HG03095 (cell line): ENCODE data around the gene CTRB1.
A peak's percentile ranks its signal among the peaks of the same experiment; 100 is the strongest.
"Not testable (repeated sequence)": the region's sequence is repeated elsewhere in the genome, so short reads cannot be mapped to it uniquely, and the experiment has no call there.

Source experiments
- ATAC-seq: cut with Tn5 transposase; IDR thresholded peaks from one replicate; pipeline ENCODE4 v1.9.1; 2021; ENCODE audit warnings: moderate library complexity; ENCODE audit not compliant: unreplicated experiment

The CTRB1 gene

DNA sequence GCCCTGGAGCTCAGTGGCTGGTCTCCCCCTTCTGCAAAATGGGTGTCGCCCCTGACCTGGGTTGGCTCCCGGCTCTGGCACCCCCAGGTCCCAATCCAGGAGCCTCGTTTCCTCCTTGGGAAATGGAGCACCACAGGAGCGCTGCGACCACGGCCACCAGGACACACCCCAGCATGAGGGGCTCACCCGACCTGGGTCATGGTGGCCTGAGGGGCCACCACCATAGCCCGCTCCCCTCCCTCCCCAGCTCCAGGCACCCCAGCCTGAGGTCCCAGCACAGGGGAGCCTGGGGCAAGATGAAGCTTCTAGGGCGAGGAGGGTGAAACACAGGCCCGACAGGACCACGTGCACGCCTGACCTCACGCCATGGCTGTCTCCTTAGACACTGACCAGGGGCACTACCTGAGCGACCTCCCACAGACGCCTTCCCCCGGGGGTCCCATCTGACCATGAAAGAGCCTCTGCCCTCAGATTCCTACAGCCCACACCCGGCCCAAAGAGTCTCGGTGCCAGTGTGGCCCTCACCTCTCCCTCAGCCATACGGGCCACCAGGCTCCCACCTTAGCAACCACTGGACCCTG lies 20.8 kb downstream of the CTRB1 start:
- ATAC-seq = no peak

DNA sequence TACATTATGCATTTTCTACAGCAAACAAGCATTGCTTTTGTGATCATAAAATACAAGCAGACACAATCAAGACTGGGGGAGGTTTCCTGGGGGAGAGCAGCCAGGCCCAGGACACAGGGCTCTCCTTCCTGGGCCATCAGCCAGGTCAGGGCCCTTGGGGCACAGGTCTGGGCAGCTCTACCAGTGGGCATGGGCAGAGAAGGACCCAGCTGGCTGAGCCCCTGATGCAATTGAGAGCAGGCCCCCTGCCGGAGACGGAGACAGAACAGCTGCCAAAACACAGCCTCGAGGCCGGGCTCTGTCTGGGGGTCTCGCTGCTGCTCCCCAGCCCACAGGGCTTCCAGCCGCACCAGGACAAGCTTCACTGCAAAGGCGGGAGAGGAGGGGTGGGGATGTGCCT lies 21.8 kb downstream of the CTRB1 start:
- ATAC-seq = not testable (repeated sequence)

DNA sequence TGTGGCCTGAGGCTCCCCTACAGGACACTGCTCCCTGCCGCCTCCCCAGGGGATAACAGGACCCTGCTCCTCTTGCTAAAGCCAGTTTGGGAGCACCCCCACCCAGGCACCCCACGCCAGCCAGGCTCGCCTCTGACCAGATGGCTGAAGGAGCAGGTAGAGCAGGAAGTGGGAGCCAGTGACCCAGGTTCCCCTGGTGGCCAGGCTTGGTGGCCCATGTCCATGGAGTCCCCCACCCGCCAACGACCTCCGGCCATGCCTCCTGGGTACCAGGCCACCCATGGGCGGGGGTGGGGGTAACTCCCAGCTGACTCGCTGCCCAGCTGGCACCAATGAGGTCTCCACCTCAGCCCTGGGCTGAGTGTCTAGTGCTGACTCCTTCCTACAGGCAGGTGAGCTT lies 22.6 kb downstream of the CTRB1 start:
- no peak for ATAC-seq

DNA sequence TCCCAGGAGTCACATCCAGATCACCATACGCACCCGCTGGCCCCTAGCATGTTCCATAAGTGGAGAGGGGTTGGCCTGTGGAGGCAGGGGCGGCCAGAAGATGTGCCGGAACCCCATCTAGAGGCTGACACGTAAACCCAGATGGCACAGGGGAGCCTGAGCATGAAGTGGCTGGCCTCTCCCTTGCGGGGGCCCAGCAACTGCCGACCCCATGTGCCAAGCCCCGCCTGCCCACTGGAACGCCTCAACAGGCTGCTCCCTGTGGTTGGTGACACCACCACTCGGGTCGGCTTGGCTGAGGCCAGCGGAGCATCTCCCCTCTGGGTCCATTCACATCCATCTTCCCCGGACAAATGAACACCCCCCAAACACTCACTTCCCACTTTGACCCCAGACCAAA lies 23.2 kb downstream of the CTRB1 start:
- no peak for ATAC-seq

DNA sequence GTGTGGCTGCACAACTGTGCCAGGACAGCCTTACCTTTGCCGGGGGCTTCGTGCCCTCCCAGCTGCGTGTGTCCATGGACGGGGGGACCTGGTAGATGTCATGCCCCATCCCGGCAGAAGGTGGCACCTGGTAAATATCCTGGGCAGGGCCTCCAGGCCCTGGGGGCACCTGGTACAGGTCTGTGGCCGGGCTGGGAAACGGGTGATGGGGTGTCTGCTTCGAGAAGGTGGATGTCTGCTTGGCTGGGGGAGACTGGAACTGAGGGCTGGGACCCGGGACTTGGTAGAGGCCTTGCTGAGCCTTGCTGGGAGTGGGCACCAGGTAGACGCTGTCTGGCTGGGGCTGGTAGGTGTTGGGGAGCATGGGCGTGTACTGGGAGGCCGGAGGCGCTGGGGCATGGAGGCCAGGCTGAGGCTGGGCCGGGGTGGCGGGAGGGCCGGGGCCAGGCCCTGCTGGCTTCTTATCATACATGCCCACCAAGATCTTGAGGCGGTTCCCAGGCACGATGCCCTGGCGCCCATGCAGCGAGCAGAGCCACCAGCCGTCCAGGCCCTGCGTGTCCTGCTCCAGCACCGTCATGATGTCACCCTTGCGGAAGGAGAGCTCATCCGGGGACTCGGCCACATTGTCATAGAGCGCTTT lies 23.8 kb downstream of the CTRB1 start:
- ATAC-seq = not testable (repeated sequence)

DNA sequence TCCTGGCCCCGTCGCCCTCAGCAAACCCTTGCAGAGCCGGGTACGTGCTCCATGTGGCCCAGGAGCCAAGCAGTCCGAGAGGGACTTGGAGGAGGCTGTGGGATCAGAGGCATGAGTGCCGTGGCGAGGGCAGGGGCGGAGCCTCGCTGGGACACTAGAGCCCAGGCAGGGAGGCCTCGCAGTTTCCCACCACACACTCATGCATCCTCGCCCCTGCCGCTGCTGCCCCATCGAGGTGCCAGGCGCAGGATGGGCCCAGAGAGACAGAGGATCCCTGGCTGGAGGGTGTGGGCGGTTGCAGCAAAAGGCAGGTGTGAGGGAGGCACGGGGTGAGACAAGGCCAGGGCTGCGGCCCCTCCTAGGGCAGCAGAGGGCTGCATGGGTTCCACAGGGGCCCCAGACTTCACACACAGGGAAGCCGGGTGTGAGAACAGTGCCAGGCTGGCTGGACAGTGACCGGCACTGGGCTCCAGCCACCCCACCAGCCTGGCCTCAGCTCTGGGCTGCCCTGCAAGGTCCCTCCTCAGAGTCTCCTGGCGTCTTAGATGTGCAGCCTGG lies 25.0 kb downstream of the CTRB1 start:
- no peak for ATAC-seq

DNA sequence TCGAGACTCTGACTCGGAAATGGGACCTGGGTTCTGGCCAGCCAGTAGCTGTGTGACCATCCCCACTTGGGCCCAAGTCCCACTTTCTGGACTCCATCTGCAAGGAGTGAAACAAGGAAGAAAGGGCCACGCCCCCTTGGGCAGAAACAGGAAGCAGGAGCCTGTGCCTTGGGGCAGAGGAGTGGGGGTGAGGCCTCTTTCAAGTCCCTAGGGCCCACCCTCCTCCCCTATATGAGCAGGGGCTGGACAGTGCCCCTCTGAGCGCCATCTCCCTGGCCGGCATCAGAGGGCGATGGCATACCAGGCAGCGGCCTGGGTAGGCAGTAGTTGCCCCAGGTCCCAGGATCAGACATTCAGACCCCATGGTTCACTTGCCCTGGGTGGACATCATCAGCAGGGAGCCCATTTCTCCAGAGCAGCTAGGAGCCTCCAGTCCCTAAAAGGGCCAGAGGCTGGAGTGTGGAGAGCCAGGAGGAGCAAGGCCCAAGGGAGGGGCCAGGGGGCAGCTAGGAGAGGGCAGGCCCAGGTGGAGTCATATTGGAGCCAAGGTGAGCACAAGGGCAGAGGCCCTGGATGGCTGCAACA lies 25.5 kb downstream of the CTRB1 start:
- no peak for ATAC-seq

DNA sequence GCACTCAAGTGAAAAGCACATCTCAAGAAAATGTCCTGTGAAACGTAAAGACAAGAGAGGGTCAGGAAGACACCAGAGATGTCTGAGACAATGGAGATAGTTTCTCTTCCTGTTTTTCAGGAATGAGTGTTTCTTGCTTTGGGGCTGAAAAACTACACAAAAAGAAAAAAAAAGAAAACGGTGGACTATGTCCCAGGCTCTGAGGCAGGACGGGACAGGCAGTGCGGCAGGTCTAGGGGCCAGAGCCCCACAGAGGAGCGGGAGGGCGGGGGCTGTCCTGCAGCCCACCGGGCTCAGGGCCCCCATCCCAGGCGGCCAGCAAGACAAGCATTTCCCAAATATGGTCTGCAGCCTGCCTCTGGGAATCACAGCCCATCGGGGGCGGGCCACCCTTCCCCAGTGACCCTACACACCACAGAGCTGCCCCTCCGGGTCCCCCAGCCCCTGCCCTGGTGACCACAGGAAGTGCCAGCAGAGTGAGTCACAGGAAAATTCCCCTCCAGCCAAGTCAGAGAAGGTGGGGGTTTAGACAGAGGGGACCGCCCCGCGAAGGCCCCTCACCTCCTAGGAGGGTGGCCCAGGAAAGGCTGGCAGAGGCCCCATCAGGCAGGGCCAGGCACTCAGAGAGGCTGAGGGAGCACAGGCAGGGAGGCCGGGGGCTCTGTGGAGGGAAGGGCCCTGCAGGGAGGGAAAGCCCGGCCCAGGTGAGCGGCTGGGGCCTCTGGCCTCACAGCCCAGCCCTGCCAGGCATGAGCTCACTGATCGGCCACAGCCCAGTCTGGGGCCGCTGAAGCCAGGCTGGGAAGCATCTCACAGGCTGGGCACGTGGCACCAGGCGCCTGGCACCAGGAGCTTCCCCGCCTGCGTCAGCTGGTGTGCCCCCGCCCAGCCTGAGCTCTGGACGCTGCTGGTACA lies 26.3 kb downstream of the CTRB1 start:
- ATAC-seq = peak; percentile 47

DNA sequence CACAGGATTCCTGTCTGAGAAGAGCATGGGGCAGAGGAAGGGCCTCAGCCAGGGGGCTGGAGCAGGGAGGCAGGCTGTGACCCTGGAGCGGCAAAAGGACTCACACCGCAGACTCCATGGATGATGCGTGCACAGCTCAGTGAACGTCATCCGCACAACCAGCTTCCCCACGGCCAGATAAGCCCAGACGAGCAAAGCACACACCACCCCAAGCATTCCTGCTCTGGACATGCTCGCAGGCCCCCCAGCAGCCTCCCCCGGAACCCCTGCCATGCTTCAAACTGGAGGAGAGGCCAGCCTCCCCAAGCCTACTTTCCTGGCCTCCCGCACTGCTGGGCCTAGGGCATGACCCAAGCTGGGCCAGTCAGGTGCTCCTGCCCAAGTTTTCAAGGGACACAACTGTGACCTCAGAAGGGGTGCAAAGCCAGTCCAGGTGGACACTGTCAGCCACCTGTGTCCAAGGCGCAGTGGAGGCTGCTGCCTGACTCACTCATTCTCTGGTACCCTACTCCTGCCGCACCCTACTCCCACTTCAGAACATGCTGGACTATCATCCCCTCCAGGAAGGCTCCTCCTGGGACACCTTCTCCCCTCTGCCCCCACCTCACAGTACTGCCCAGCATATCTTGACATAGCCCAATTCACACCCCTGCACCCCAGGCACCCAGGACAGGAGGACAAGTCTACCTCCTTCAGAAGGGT lies 27.9 kb downstream of the CTRB1 start:
- no peak for ATAC-seq

DNA sequence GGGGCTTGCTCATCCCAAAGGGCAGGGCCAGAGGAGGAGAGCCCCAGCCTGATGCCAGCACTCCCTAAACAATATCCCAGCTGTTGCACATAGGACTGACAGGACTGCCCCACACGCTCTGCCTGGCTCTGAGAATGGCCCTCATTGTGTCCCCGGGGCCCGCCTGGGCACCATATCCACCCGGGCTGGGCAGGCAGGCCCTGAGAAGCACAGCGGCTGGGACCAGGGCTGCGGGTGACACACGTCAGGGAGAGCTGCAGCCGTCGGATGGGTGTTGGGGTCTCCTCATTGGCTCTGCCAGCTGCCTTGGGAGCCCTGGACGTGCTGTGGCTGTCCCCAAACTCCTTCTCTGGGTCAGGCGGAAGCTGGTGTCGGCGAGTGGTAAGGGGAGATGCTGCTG lies 28.5 kb downstream of the CTRB1 start:
- ATAC-seq = no peak

DNA sequence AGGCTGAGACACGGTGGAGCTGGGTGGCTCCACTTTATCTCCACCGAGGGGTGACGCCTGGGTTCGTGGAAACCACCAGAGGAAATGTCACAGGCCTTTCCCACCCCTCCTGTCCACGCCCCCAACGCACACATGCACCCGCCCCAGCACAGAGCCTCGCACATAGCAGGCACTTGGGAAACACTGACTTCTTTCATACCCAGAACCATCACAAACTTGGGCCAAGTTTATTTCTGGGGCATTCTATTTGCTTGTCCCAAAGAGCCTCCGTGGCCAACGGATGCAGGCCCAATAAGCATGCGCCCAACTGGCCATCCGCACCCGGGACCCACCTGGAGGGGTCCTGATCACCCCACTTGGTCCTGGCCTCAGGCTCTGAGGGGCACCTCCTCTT lies 29.4 kb downstream of the CTRB1 start:
- ATAC-seq = no peak

DNA sequence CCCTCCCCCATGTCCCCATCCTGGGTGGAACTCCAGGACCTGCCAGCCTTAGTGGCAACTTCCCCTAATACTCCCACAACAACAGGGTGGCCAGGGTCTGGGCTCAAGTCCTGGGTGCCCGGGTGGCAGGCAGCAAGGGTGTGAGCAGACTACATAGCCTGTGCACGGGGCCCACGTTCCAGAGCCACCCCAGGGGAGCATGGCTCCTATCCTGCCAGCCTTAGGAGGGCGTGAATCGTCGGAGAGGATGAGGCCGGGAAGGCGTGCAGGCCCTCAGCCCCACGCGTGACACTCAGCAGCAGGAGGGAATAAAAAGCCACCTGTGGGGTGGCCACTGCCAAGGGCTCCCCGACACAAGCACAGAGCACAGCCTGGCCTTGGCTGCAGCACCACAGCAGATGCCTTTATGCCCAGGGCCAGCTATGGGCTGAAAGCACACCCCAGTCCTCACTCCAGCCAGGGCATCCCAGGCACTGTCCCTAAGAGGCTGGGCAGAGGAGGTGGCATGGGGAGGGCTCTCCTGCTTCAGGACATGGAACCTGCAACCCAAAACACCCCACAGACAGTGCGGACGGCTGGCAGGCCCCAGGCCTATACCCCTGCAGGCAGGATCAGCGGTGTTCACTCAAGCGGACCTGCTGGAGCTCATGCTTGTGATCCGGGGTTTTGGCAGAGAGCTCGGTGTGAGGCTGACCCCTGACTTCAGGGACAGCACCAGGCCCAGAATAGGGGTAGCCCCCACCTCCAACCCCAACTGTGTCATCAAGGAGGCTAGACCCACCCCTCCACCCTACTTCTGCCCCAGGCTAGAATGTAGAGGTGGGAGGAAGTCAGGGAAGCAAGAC lies 30.0 kb downstream of the CTRB1 start:
- ATAC-seq = no peak

DNA sequence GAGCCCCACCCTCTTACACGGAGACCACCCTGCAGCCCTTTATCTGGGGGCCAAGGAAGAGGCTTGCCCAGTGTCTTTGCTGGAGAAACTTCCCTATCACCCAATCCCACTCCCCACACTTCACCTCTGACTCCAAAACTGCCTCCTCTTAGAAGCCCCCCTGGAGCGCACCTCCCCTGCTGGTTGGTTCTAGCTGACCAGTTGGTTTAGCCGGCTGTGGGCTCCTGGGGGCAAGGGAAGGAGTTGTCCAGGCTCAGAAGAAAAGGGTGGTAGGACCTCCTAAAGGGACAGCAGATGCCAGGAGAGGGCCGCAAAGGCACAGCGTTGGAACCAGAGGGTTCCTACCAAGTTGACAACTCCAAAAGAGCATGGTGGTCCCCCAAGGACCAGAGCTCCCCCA lies 30.7 kb downstream of the CTRB1 start:
- ATAC-seq = no peak

DNA sequence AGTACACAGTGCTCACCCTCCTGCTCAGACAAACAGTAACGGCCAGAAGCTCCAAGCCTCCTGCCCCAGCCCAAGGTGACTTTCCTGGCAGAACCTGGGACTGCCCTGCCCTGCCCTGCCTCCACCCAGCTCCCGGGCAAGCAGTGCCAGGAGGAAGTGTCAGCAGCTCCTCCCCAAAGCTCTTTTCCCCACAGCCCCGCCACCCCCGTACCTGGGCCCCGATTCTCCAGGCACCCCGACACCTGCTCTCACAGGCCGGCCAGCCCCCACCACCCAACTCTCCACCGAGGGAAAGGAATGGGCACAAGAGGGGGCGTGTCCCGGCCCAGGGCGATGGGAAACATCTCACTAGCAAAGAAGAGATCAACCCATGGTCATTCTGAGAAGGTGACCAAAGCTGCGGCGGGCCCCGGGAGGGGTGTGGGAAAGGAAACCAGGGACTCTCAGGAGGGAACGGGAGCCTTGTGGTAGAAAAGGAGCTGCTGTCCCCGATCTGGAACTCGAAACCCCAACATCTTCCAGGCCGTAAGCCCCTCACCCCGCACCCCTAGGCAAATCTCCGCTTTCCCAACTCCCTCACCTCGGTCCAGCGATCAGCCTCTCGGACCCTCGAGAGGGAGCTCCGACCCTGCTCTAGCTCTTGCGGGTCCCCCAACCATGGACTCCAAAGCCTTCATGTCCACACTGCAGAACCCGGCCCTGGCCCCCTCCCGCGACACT lies 31.5 kb downstream of the CTRB1 start:
- ATAC-seq = peak; percentile 3

DNA sequence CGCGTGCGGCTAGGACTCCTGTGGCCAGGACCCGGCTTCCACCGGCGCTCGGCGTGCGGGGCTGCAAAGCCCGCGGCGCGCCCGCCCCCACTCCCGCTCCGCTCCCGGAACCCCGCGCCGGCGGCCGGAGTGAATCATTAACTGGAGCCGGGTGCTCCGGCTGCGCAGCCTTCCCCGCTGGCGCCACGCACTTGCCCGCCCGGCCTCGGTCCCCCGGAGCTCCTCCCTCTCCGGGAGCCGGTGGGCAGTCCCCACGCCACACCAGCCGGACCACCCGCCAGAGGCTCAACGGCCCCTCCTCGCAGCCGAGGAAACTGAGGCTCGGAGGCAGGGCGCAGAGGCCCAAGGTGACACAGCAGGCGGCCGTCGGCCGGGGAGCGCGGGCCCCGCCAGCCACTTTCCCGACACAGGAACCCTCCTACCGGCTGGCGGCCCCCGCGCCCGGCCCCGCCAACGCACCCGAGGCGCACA lies 32.1 kb downstream of the CTRB1 start:
- ATAC-seq = peak; percentile 41

DNA sequence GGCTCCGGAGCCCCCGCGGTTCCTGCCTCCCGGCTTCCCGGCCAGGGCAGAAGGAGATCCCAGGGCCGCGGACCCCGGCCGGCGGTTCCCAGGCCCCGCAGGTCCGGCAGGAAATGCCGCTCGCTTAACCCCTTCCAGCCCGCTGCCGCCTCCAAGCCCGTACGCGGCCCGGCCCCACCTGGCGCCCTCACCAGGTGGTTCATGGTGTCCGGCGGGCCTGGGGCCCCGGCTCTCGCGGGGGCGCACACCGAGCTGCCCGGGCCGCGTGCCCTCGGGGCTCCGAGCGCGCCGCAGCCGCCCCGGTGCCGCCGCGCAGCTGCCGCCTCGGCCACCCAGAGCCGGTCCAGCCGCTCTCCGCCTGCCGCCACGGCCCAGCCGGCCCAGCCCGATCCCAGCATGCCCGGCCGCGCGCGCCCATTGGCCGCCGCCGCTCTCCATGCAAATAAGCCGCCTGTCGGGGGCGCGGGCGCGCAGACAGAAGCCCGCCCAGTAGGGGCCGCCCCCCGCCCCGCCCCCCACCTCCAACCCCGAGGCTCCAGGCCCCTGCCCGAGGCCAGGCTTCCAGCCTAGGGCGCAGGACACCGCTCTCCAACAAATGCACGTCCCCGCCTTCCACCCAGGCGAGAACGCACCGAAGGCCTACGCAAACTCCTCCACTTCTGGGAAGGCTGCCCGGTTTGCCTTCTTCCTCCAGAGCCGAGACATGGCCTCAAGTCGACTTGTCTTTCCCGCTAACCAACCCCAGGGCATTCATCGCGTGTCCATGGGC lies 32.7 kb downstream of the CTRB1 start, which contains the start of gene BCAR1:
TSS of gene BCAR1 (minus strand) at position 345 of the 769 bp plus-strand sequence. CDS start at position 203, 142 bp downstream.
- peak; percentile 71 for ATAC-seq

DNA sequence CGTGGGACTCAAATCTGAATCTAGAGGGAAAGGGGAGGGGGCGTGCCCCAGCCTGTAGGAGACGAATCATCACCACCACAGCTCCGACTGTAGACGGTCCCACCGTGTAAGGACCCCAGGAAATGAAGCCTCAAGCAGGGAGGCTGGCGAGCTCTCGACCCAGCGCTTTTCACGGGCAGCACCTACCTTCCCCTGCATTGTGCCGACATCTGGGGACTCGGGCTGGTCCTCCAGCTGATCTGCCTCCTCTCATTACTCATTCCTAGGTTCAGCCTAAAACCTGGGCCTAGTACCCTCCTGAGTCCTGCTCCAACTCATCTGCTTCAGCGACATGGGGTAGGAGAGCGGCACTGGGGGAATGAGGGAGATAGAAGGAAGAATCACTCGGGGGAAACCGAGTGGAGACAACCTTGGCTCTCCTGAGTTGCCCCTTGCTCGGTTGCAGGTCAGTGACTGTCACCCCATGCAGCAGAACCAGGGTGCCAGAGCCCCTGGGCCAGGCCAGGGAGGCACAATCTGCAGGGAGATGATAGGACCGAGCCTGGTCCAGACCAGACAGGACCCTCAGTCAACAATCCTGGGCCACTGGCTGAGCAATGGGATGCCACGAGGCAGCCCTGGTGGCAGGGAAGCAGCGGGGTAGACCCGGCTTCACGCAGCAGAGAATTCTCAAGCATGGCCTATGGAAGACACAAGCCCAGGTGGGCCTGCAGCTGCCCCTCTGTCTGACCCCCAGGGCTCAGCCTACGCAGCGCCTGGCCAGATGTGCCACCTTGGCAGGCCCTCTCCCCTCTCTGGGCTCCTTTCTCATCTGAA lies 33.5 kb downstream of the CTRB1 start:
- ATAC-seq = no peak
